Glutamatergic neuron (in vitro differentiated cells): Measurements from ENCODE around the gene CUL4B. TPM values are rescaled to one million over a fixed set of nuclear protein-coding genes. Genes with fewer than 3 reads are reported as not detected.

Source experiments
- DNase-seq: peaks from one replicate; pipeline ENCODE4 v3.0.0; 2022
- H3K27ac Mint-ChIP-seq: one replicate; pipeline ENCODE4 v1.8.0; 2020; ENCODE audit warnings: mild to moderate bottlenecking, mixed read lengths, inconsistent platforms; ENCODE audit not compliant: unreplicated experiment
- H3K27me3 Mint-ChIP-seq: one replicate; pipeline ENCODE4 v1.8.0; 2020; ENCODE audit warnings: mild to moderate bottlenecking, moderate library complexity, mixed read lengths, inconsistent platforms; ENCODE audit not compliant: unreplicated experiment
- H3K36me3 Mint-ChIP-seq: one replicate; pipeline ENCODE4 v1.8.0; 2020; ENCODE audit warnings: mild to moderate bottlenecking, mixed read lengths, inconsistent platforms; ENCODE audit not compliant: unreplicated experiment
- H3K4me1 Mint-ChIP-seq: one replicate; pipeline ENCODE4 v1.8.0; 2020; ENCODE audit warnings: mild to moderate bottlenecking, low read depth, mixed read lengths, inconsistent platforms; ENCODE audit not compliant: unreplicated experiment
- H3K4me3 Mint-ChIP-seq: one replicate; pipeline ENCODE4 v1.8.0; 2020; ENCODE audit warnings: mild to moderate bottlenecking, mixed read lengths, inconsistent platforms; ENCODE audit not compliant: unreplicated experiment
- H3K9me3 Mint-ChIP-seq: one replicate; pipeline ENCODE4 v1.8.0; 2020; ENCODE audit warnings: mild to moderate bottlenecking, moderate library complexity, mixed read lengths, inconsistent platforms; ENCODE audit not compliant: unreplicated experiment
- CTCF ChIP-seq: fragments of 200-600 bp; sonication (generic); IDR thresholded peaks from one replicate; pipeline ENCODE4 v1.5.0; 2021; ENCODE audit not compliant: partially characterized antibody, unreplicated experiment
- total RNA-seq: library from RNA; stranded (reverse); fragmentation: NEBNext Ultra II Directional; extraction: Animal tissue kit (Norgen Biotek cat#: 25700); gene quantifications from one replicate; pipeline ENCODE4 v1.2.1, GENCODE V29; 2021; ENCODE audit not compliant: unreplicated experiment

The CUL4B gene
- total RNA-seq, 1 donor from 2014 or later: 33.0 TPM

GRCh38 chrX:120534413-120535205, 26.2 kb downstream of the CUL4B start:
- Mint-ChIP-seq H3K9me3 (no peaks in the 10 kb centered on the region), H3K27me3 (no peaks in the 10 kb centered on the region), H3K4me1 (no peaks in the 10 kb centered on the region), H3K4me3 (no peak overlapping the region), H3K36me3 (no peaks in the 10 kb centered on the region), H3K27ac (no peak overlapping the region)
- no peak for DNase-seq
- no peak for TF ChIP-seq CTCF

- no peak for TF ChIP-seq CTCF
- Mint-ChIP-seq H3K4me3 (peak overlapping the region; percentile 38), H3K27me3 (no peaks in the 10 kb centered on the region), H3K36me3 (no peaks in the 10 kb centered on the region), H3K9me3 (no peaks in the 10 kb centered on the region), H3K4me1 (no peaks in the 10 kb centered on the region), H3K27ac (no peak overlapping the region)
- no peak for DNase-seq
Measured at GRCh38 chrX:120522820-120523219, 37.9 kb downstream of the CUL4B start.

- H3K36me3 Mint-ChIP-seq: no peaks in the 10 kb centered on the region
- H3K4me3 Mint-ChIP-seq: no peak overlapping the region
- no peak for TF ChIP-seq CTCF
- no peaks in the 10 kb centered on the region for H3K4me1 Mint-ChIP-seq
- H3K27ac Mint-ChIP-seq: no peak overlapping the region
- DNase-seq: no peak
- no peaks in the 10 kb centered on the region for H3K9me3 Mint-ChIP-seq
- no peaks in the 10 kb centered on the region for H3K27me3 Mint-ChIP-seq
Measured at GRCh38 chrX:120517936-120518335, 42.8 kb downstream of the CUL4B start.

DNA sequence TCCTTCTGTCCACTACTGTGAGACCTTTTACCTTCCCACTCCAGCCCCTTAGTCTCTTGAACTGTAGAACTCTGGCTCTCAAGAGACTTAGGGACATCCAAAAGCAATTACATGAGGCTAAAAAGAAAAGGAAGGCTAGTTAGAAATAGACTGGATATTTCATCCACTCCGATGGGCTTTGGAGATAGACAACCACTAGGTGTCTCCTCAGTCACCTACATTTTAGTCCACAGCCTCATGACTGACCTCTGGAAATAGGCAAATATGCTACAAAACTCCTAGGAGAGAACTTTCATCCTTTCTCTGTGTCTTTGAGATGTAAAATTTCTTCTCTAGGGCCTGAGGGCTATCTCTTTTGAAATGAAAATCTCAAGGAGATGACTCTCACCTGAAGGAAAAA, 46.5 kb downstream of the CUL4B start:
- no peak for TF ChIP-seq CTCF
- Mint-ChIP-seq H3K27ac (no peak overlapping the region), H3K36me3 (no peaks in the 10 kb centered on the region), H3K4me1 (no peaks in the 10 kb centered on the region), H3K27me3 (no peaks in the 10 kb centered on the region), H3K4me3 (no peak overlapping the region), H3K9me3 (peaks cover 1% of the 10 kb centered on the region)
- no peak for DNase-seq

GRCh38 chrX:120512627-120513026, 48.1 kb downstream of the CUL4B start:
- Mint-ChIP-seq H3K36me3 (no peaks in the 10 kb centered on the region), H3K9me3 (peaks cover 1% of the 10 kb centered on the region), H3K4me1 (no peaks in the 10 kb centered on the region), H3K27ac (no peak overlapping the region), H3K27me3 (no peaks in the 10 kb centered on the region), H3K4me3 (no peak overlapping the region)
- TF ChIP-seq CTCF: no peak
- DNase-seq: no peak
